ENCODE data around the gene SWSAP1.

The SWSAP1 gene

GRCh38 chr19:11363881-11364280, 10.6 kb upstream of the SWSAP1 start:
- H3K27me3 ChIP-seq (ENCODE audit: insufficient read depth, low read length, poor library complexity, severe bottlenecking): no peaks in the 10 kb centered on the region
- H3K9me3 ChIP-seq (ENCODE audit: insufficient read depth, low read depth, low read length): no peaks in the 10 kb centered on the region
- TF ChIP-seq CTCF (conservative IDR thresholded peaks at IDR 0.05; ENCODE audit: low read length): no peak
- no peak for TF ChIP-seq EZH2phosphoT487 (IDR thresholded peaks at IDR 0.05; ENCODE audit: borderline replicate concordance)
- H3F3A ChIP-seq (ENCODE audit: low read depth): no peaks in the 10 kb centered on the region
- H4K20me1 ChIP-seq (ENCODE audit: insufficient read depth, low read length, poor library complexity, severe bottlenecking): no peaks in the 10 kb centered on the region
- no peaks in the 10 kb centered on the region for H3K9me2 ChIP-seq (replicated peaks; ENCODE audit: low read depth, low read length)
- no peaks in the 10 kb centered on the region for H3K79me2 ChIP-seq (ENCODE audit: insufficient read depth, low read length)
- no peak overlapping the region for H3K4me3 ChIP-seq (ENCODE audit: low read length, poor library complexity, severe bottlenecking)
- H3K4me2 ChIP-seq (ENCODE audit: low read depth, low read length, poor library complexity, severe bottlenecking): no peak overlapping the region
- no peak overlapping the region for H3K9ac ChIP-seq (ENCODE audit: low read depth, low read length, poor library complexity, severe bottlenecking)
- H3K4me1 ChIP-seq (ENCODE audit: insufficient read depth, low read length, poor library complexity, severe bottlenecking): no peaks in the 10 kb centered on the region
- no peaks in the 10 kb centered on the region for H3K36me3 ChIP-seq (ENCODE audit: insufficient read depth, low read length)
- H2AFZ ChIP-seq (ENCODE audit: low read length): no peak overlapping the region

- H3K4me3 ChIP-seq (ENCODE audit: low read length, poor library complexity, severe bottlenecking): no peak overlapping the region
- H4K20me1 ChIP-seq (ENCODE audit: insufficient read depth, low read length, poor library complexity, severe bottlenecking): no peaks in the 10 kb centered on the region
- no peaks in the 10 kb centered on the region for H3K9me2 ChIP-seq (replicated peaks; ENCODE audit: low read depth, low read length)
- no peaks in the 10 kb centered on the region for H3F3A ChIP-seq (ENCODE audit: low read depth)
- no peaks in the 10 kb centered on the region for H3K36me3 ChIP-seq (ENCODE audit: insufficient read depth, low read length)
- no peaks in the 10 kb centered on the region for H3K4me1 ChIP-seq (ENCODE audit: insufficient read depth, low read length, poor library complexity, severe bottlenecking)
- H3K9ac ChIP-seq (ENCODE audit: low read depth, low read length, poor library complexity, severe bottlenecking): no peak overlapping the region
- no peak overlapping the region for H3K4me2 ChIP-seq (ENCODE audit: low read depth, low read length, poor library complexity, severe bottlenecking)
- no peaks in the 10 kb centered on the region for H3K9me3 ChIP-seq (ENCODE audit: insufficient read depth, low read depth, low read length)
- H3K79me2 ChIP-seq (ENCODE audit: insufficient read depth, low read length): no peaks in the 10 kb centered on the region
- TF ChIP-seq CTCF (conservative IDR thresholded peaks at IDR 0.05; ENCODE audit: low read length) (no peak), EZH2phosphoT487 (IDR thresholded peaks at IDR 0.05; ENCODE audit: borderline replicate concordance) (no peak)
- no peak overlapping the region for H2AFZ ChIP-seq (ENCODE audit: low read length)
- H3K27me3 ChIP-seq (ENCODE audit: insufficient read depth, low read length, poor library complexity, severe bottlenecking): no peaks in the 10 kb centered on the region
Observed at GRCh38 chr19:11364296-11364904, 10.1 kb upstream of the SWSAP1 start.

GRCh38 chr19:11364935-11365334, 9.5 kb upstream of the SWSAP1 start:
- no peaks in the 10 kb centered on the region for H3F3A ChIP-seq (ENCODE audit: low read depth)
- H3K9ac ChIP-seq (ENCODE audit: low read depth, low read length, poor library complexity, severe bottlenecking): no peak overlapping the region
- H3K4me1 ChIP-seq (ENCODE audit: insufficient read depth, low read length, poor library complexity, severe bottlenecking): no peaks in the 10 kb centered on the region
- no peak overlapping the region for H3K4me3 ChIP-seq (ENCODE audit: low read length, poor library complexity, severe bottlenecking)
- no peaks in the 10 kb centered on the region for H3K9me2 ChIP-seq (replicated peaks; ENCODE audit: low read depth, low read length)
- no peak for TF ChIP-seq EZH2phosphoT487 (IDR thresholded peaks at IDR 0.05; ENCODE audit: borderline replicate concordance)
- TF ChIP-seq CTCF (conservative IDR thresholded peaks at IDR 0.05; ENCODE audit: low read length): no peak
- no peak overlapping the region for H3K4me2 ChIP-seq (ENCODE audit: low read depth, low read length, poor library complexity, severe bottlenecking)
- H4K20me1 ChIP-seq (ENCODE audit: insufficient read depth, low read length, poor library complexity, severe bottlenecking): no peaks in the 10 kb centered on the region
- H2AFZ ChIP-seq (ENCODE audit: low read length): no peak overlapping the region
- no peaks in the 10 kb centered on the region for H3K27me3 ChIP-seq (ENCODE audit: insufficient read depth, low read length, poor library complexity, severe bottlenecking)
- H3K36me3 ChIP-seq (ENCODE audit: insufficient read depth, low read length): no peaks in the 10 kb centered on the region
- H3K79me2 ChIP-seq (ENCODE audit: insufficient read depth, low read length): no peaks in the 10 kb centered on the region
- H3K9me3 ChIP-seq (ENCODE audit: insufficient read depth, low read depth, low read length): no peaks in the 10 kb centered on the region

Data from Loucy (cell line).